ENCODE data around the gene RASGEF1B. TPM values are rescaled to one million over a fixed set of nuclear protein-coding genes. Genes with fewer than 3 reads are reported as not detected.

Gene RASGEF1B
- total RNA-seq, 2 experiments from 2014 or later: 69.4 to 73.1 TPM

- TF ChIP-seq CTCF (IDR thresholded peaks at IDR 0.05): no peak
- H3K4me1 ChIP-seq (ENCODE audit: insufficient read depth, low read length): peaks cover 9% of the 10 kb centered on the region
- no peaks in the 10 kb centered on the region for H3K9me3 ChIP-seq (ENCODE audit: control insufficient read depth in 1 of 2, insufficient read depth in 1 of 2, low read length in 2 of 2)
- no peaks in the 10 kb centered on the region for H3K9me3 Mint-ChIP-seq
- H3K36me3 Mint-ChIP-seq (ENCODE audit: low read depth): no peaks in the 10 kb centered on the region
- intact Hi-C loops (cut with DNase I, micrococcal nuclease): loop anchor here (2.0 to 5.0 kb wide), 6 partner anchors 58 to 817 kb away; no protein-coding TSS in a partner anchor
- no peaks in the 10 kb centered on the region for H3K36me3 ChIP-seq (ENCODE audit: insufficient read depth, low read length)
- H3K27me3 ChIP-seq (ENCODE audit: control insufficient read depth in 1 of 2, insufficient read depth in 2 of 2, low read length in 2 of 2): no peaks in the 10 kb centered on the region
- H3K27ac Mint-ChIP-seq: no peak overlapping the region
- DNase-seq (no peak), ATAC-seq (ENCODE audit: poor library complexity) (no peak)
- no peak overlapping the region for H3K4me3 Mint-ChIP-seq
- ChIA-PET POLR2A (interaction anchor here (0.7 to 2.6 kb wide), 2 partner anchors 20 to 379 kb away, joined by 3 to 21 read pairs; no protein-coding TSS in a partner anchor), CTCF (interaction anchor here (1.1 to 2.2 kb wide), 4 partner anchors 14 to 803 kb away, joined by 3 to 7 read pairs (median 5); no protein-coding TSS in a partner anchor)
- H3K4me3 ChIP-seq (ENCODE audit: low read length): no peak overlapping the region
- no peaks in the 10 kb centered on the region for H3K27me3 Mint-ChIP-seq
- peaks cover 61% of the 10 kb centered on the region for H3K4me1 Mint-ChIP-seq (ENCODE audit: low read depth)
- H3K27ac ChIP-seq (ENCODE audit: low read depth in 1 of 2, low read length in 2 of 2): no peak overlapping the region
Observed at GRCh38 chr4:81465406-81466340, 6.0 kb downstream of the RASGEF1B start.

GRCh38 chr4:81460834-81461233 is 10.9 kb downstream of the RASGEF1B start:
- ChIA-PET POLR2A (no interaction called here), CTCF (no interaction called here)
- Mint-ChIP-seq H3K27ac (no peak overlapping the region), H3K27me3 (no peaks in the 10 kb centered on the region), H3K9me3 (no peaks in the 10 kb centered on the region), H3K36me3 (ENCODE audit: low read depth) (peaks cover 42% of the 10 kb centered on the region), H3K4me1 (ENCODE audit: low read depth) (peaks cover 46% of the 10 kb centered on the region), H3K4me3 (no peak overlapping the region)
- Histone ChIP-seq H3K36me3 (ENCODE audit: insufficient read depth, low read length) (peaks cover 25% of the 10 kb centered on the region), H3K4me3 (ENCODE audit: low read length) (no peak overlapping the region), H3K27me3 (ENCODE audit: control insufficient read depth in 1 of 2, insufficient read depth in 2 of 2, low read length in 2 of 2) (no peaks in the 10 kb centered on the region), H3K27ac (ENCODE audit: low read depth in 1 of 2, low read length in 2 of 2) (no peak overlapping the region), H3K9me3 (ENCODE audit: control insufficient read depth in 1 of 2, insufficient read depth in 1 of 2, low read length in 2 of 2) (no peaks in the 10 kb centered on the region), H3K4me1 (ENCODE audit: insufficient read depth, low read length) (no peaks in the 10 kb centered on the region)
- DNase-seq (no peak), ATAC-seq (ENCODE audit: poor library complexity) (no peak)
- no peak for TF ChIP-seq CTCF (IDR thresholded peaks at IDR 0.05)
- intact Hi-C loops (cut with DNase I, micrococcal nuclease): no loop called here

- DNase-seq: peak in 1 of 14 experiments; percentile 7
- Histone ChIP-seq H3K9me3 (ENCODE audit: control insufficient read depth in 1 of 2, insufficient read depth in 1 of 2, low read length in 2 of 2) (no peaks in the 10 kb centered on the region), H3K27me3 (ENCODE audit: control insufficient read depth in 1 of 2, insufficient read depth in 2 of 2, low read length in 2 of 2) (no peaks in the 10 kb centered on the region), H3K36me3 (ENCODE audit: insufficient read depth, low read length) (peaks cover 30% of the 10 kb centered on the region), H3K27ac (ENCODE audit: low read depth in 1 of 2, low read length in 2 of 2) (no peak overlapping the region), H3K4me3 (ENCODE audit: low read length) (no peak overlapping the region), H3K4me1 (ENCODE audit: insufficient read depth, low read length) (no peaks in the 10 kb centered on the region)
- peaks cover 46% of the 10 kb centered on the region for H3K36me3 Mint-ChIP-seq (ENCODE audit: low read depth)
- H3K4me1 Mint-ChIP-seq (ENCODE audit: low read depth): peaks cover 46% of the 10 kb centered on the region
- CTCF ChIA-PET: interaction anchor here (1.1 kb wide), 1 partner anchor 7 kb away, joined by 3 read pairs; no protein-coding TSS in a partner anchor
- H3K27me3 Mint-ChIP-seq: no peaks in the 10 kb centered on the region
- H3K27ac Mint-ChIP-seq: no peak overlapping the region
- POLR2A ChIA-PET: no interaction called here
- TF ChIP-seq CTCF (IDR thresholded peaks at IDR 0.05): no peak
- ATAC-seq (ENCODE audit: poor library complexity): peak; percentile 67
- intact Hi-C loops (cut with DNase I, micrococcal nuclease): no loop called here
- no peak overlapping the region for H3K4me3 Mint-ChIP-seq
- no peaks in the 10 kb centered on the region for H3K9me3 Mint-ChIP-seq
Observed at GRCh38 chr4:81460191-81460701, 11.5 kb downstream of the RASGEF1B start.
